Measurements from ENCODE around the gene SCARB2. TPM values are rescaled to one million over a fixed set of nuclear protein-coding genes. Genes with fewer than 3 reads are reported as not detected.
A peak's percentile ranks its signal among the peaks of the same experiment; 100 is the strongest.

The SCARB2 gene
- polyA plus RNA-seq, 1 experiment: 65.3 TPM

DNA sequence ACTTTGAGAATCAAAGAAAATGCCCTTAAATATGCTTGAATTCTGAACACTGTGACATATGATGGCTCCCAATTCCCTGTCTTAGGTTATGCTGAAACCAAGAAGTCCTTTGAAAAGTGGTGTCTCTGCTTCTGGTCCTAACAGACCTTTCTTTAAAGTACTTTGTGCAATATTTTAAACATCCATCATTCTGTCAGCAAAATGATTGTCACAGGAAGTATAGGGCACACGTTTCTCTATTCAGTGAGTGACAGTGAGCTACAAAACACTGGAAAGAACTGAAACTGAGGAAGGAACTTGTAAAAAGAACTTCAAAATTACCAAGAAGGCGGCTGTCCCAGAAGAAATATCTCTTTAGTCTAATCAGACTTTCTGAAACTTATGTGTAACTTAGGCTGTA is 53.3 kb downstream of the SCARB2 start:
- POLR2A ChIA-PET: no interaction called here
- TF ChIP-seq, protein P1, sequence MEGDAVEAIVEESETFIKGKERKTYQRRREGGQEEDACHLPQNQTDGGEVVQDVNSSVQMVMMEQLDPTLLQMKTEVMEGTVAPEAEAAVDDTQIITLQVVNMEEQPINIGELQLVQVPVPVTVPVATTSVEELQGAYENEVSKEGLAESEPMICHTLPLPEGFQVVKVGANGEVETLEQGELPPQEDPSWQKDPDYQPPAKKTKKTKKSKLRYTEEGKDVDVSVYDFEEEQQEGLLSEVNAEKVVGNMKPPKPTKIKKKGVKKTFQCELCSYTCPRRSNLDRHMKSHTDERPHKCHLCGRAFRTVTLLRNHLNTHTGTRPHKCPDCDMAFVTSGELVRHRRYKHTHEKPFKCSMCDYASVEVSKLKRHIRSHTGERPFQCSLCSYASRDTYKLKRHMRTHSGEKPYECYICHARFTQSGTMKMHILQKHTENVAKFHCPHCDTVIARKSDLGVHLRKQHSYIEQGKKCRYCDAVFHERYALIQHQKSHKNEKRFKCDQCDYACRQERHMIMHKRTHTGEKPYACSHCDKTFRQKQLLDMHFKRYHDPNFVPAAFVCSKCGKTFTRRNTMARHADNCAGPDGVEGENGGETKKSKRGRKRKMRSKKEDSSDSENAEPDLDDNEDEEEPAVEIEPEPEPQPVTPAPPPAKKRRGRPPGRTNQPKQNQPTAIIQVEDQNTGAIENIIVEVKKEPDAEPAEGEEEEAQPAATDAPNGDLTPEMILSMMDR (IDR thresholded peaks at IDR 0.05; ENCODE audit: insufficient read depth, low read depth, low read length): no peak
- peaks cover 6% of the 10 kb centered on the region; the same call in 1 of the 2 replicates for H3K36me3 ChIP-seq (ENCODE audit: control insufficient read depth, insufficient read depth, low read length)
- H3K4me3 ChIP-seq (ENCODE audit: low read depth, low read length): no peak overlapping the region
- no peak for DNase-seq (ENCODE audit: low read depth)
- no peaks in the 10 kb centered on the region for H3K27me3 ChIP-seq (ENCODE audit: control insufficient read depth, insufficient read depth, low read length)
- CTCF ChIA-PET: interaction anchor here (0.6 kb wide), 1 partner anchor 21 kb away, joined by 3 read pairs; no protein-coding TSS in a partner anchor

DNA sequence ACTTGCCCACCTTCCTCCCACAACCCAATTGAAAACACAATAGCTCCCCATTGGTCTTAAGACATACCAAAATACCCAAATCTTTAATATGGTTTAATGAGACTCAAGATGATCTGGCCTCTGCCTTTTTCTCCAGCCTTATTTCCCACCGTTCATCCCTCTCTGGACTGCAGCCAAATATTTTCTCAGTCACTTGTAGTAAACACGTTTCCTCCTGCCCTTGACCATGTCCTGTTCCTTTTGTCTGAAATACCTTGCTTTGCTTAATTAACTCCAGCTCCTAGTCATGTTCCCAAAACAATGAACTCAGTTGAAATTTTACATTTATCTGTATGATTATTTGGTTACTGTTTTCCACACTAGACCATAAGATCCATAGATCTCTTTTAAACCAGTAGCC is 57.0 kb downstream of the SCARB2 start:
- DNase-seq (ENCODE audit: low read depth): no peak
- POLR2A ChIA-PET: no interaction called here

DNA sequence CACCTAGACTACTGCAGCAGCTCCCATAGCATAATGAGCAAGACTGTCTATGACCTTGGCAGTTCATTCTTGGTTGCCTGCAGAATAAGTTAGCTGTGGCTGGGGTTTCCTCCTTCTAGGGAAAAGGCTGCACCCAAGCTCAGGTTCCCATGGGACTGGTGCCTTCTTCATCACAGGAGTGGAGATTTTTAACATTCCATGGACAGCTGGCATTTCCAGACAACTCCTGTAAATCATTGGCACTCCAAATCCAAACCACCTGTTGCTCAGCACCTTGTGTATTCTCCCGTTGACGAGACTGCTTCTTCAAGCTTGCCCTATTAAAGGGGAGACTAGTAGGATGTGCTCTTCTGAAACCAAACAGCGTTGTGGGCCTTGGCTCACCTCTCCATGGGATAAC is 57.6 kb downstream of the SCARB2 start:
- POLR2A ChIA-PET: no interaction called here
- no peak overlapping the region for H3K4me3 ChIP-seq (ENCODE audit: low read depth, low read length)
- no peaks in the 10 kb centered on the region for H3K36me3 ChIP-seq (ENCODE audit: control insufficient read depth, insufficient read depth, low read length)
- H3K27me3 ChIP-seq (ENCODE audit: control insufficient read depth, insufficient read depth, low read length): no peaks in the 10 kb centered on the region
- DNase-seq (ENCODE audit: low read depth): no peak
- CTCF ChIA-PET: interaction anchor here (1.7 to 1.8 kb wide), 2 partner anchors 24 to 222 kb away, joined by 4 to 9 read pairs; no protein-coding TSS in a partner anchor
- TF ChIP-seq, protein P1 (IDR thresholded peaks at IDR 0.05; ENCODE audit: insufficient read depth, low read depth, low read length): no peak

More for the DNA sequence above, 57.0 kb downstream of the SCARB2 start:
- CTCF ChIA-PET: interaction anchor here (1.7 to 1.8 kb wide), 2 partner anchors 23 to 221 kb away, joined by 4 to 9 read pairs; no protein-coding TSS in a partner anchor
- TF ChIP-seq, protein P1 (IDR thresholded peaks at IDR 0.05; ENCODE audit: insufficient read depth, low read depth, low read length): no peak
- Histone ChIP-seq H3K4me3 (ENCODE audit: low read depth, low read length) (no peak overlapping the region), H3K36me3 (ENCODE audit: control insufficient read depth, insufficient read depth, low read length) (peaks cover 3% of the 10 kb centered on the region; the same call in 1 of the 2 replicates), H3K27me3 (ENCODE audit: control insufficient read depth, insufficient read depth, low read length) (no peaks in the 10 kb centered on the region)

DNA sequence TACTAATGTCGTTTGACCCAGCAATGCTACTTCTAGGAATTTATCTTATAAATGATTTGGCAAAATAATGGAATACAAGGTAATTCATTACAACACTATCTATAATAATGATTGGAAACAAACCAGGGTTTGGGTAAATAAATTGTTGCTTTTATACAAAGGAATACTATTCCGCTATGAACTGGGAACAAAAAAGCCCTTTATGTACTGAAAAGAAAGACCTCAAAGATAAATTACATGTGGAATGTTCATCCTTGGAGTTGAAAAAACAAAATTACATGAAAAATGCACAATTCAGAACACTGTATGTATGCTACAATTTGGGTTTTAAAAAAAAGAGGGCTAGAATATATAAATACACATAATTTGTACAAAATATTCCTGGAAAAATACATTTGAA is 60.3 kb downstream of the SCARB2 start:
- no peaks in the 10 kb centered on the region for H3K27me3 ChIP-seq (ENCODE audit: control insufficient read depth, insufficient read depth, low read length)
- ChIA-PET CTCF (interaction anchor here (1.3 kb wide), 1 partner anchor 27 kb away, joined by 3 read pairs; no protein-coding TSS in a partner anchor), POLR2A (no interaction called here)
- H3K4me3 ChIP-seq (ENCODE audit: low read depth, low read length): no peak overlapping the region
- TF ChIP-seq, protein P1 (IDR thresholded peaks at IDR 0.05; ENCODE audit: insufficient read depth, low read depth, low read length): no peak
- no peak for DNase-seq (ENCODE audit: low read depth)
- no peaks in the 10 kb centered on the region for H3K36me3 ChIP-seq (ENCODE audit: control insufficient read depth, insufficient read depth, low read length)

DNA sequence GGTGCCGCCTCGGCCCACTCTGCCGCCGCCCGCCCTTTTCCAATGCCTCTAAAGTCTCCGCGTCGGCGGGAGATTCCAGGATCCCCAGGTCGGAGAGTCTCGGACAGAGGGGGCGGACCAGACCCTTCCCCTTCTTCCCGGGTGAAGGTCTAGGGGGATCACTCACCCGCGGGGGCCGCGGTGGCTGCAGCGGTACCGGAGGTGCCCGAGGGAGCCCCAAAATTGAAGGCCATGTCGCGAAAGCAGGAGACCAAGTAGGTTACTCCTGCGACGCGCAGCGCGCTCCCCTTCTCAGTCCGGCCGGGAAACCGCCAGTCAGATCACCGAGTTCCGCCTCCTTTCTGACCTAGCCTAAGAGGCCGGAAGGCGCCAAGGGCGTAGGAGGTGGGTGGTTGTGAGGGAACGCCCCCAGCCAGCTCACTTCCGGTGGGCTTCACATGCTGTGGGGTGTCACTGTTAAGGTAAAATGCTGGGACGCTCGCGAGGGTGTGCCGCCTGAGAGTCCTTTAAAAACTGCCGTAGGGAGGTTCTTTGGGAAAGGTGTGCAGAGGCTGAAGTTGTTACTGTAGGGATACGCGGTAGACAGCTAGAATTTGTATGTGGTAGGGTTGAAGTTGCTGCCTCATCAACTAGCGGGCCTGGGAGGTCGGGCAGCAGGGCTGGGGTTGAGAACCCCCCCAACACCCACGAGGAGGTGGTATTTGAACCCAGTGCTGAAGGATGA is 65.3 kb downstream of the SCARB2 start, which contains the start of gene NUP54:
TSS of gene NUP54 (minus strand) at position 256 of the 724 bp plus-strand sequence. CDS start at position 233, 23 bp downstream.
- no peaks in the 10 kb centered on the region for H3K36me3 ChIP-seq (ENCODE audit: control insufficient read depth, insufficient read depth, low read length)
- POLR2A ChIA-PET: no interaction called here
- no peaks in the 10 kb centered on the region for H3K27me3 ChIP-seq (ENCODE audit: control insufficient read depth, insufficient read depth, low read length)
- TF ChIP-seq, protein P1 (IDR thresholded peaks at IDR 0.05; ENCODE audit: insufficient read depth, low read depth, low read length): no peak
- H3K4me3 ChIP-seq (ENCODE audit: low read depth, low read length): peak within 1 kb of the TSS; percentile 89
- CTCF ChIA-PET: interaction anchor here (0.6 to 1.6 kb wide), 2 partner anchors 230 to 1825 kb away, joined by 3 read pairs; no protein-coding TSS in a partner anchor
- DNase-seq (ENCODE audit: low read depth): peak; percentile 73

Measured in BJ (cell line).